IMR-90 (cell line): ENCODE measurements around the gene TSPYL4. TPM values are rescaled to one million over a fixed set of nuclear protein-coding genes. Genes with fewer than 3 reads are reported as not detected.

Experiments used
- ATAC-seq: fragments of 200-7000 bp; cut with Tn5 transposase; 2 replicates; pipeline ENCODE4 v1.9.1; 2020; ENCODE audit warnings: low read depth, mild to moderate bottlenecking, moderate library complexity
- BruUV-seq: library from RNA; stranded (reverse); fragments of 400-500 nt; replicated peaks from 2 replicates; lab custom pipeline; 2021; lab: Mats Ljungman, UMichigan
- CTCF ChIA-PET: fragments of 300-600 bp; formaldehyde crosslinking; extraction: SDS; loops from one replicate; lab custom pipeline; 2021; ENCODE audit warnings: antibody characterized with exemption; lab: Yijun Ruan, JAX
- POLR2A ChIA-PET: fragments of 300-600 bp; sonication (Branson Sonifier 250); formaldehyde crosslinking; loops from one replicate; lab custom pipeline; 2022; ENCODE audit warnings: antibody characterized with exemption; ENCODE audit not compliant: unreplicated experiment; lab: Charles Lee
- DNase-seq: peaks from one replicate; pipeline ENCODE4 v3.0.0; 2013
- H2AFZ ChIP-seq: replicated peaks from 2 replicates; pipeline ENCODE3; 2013; ENCODE audit warnings: low read length, mild to moderate bottlenecking; ENCODE audit not compliant: poor library complexity
- H2AK5ac ChIP-seq: 2 replicates; pipeline ENCODE4 v1.6.1; 2013; ENCODE audit warnings: low read depth, low read length, inconsistent platforms
- H2AK9ac ChIP-seq: replicated peaks from 2 replicates; pipeline ENCODE3; 2013; ENCODE audit warnings: mild to moderate bottlenecking, low read depth, low read length, moderate library complexity; ENCODE audit not compliant: poor library complexity
- H2BK120ac ChIP-seq: 2 replicates; pipeline ENCODE4 v1.6.1; 2013; ENCODE audit warnings: low read depth, low read length, inconsistent platforms
- H2BK15ac ChIP-seq: 3 replicates; pipeline ENCODE4 v1.6.1; 2013; ENCODE audit warnings: low read depth, low read length, inconsistent platforms
- H2BK20ac ChIP-seq: 2 replicates; pipeline ENCODE4 v1.6.1; 2013; ENCODE audit warnings: low read depth, mild to moderate bottlenecking, inconsistent platforms, low read length, moderate library complexity
- H2BK5ac ChIP-seq: 2 replicates; pipeline ENCODE4 v1.6.1; 2013; ENCODE audit warnings: mild to moderate bottlenecking, low read depth, low read length, inconsistent platforms; ENCODE audit not compliant: poor library complexity, severe bottlenecking
- H3K14ac ChIP-seq: replicated peaks from 2 replicates; pipeline ENCODE4 v1.6.1; 2013; ENCODE audit warnings: low read depth, low read length, inconsistent platforms
- H3K18ac ChIP-seq: 2 replicates; pipeline ENCODE4 v1.6.1; 2013; ENCODE audit warnings: low read depth, low read length, control low read depth
- H3K23ac ChIP-seq: 2 replicates; pipeline ENCODE4 v1.6.1; 2013; ENCODE audit warnings: low read depth, low read length, inconsistent platforms
- H3K27ac ChIP-seq: 2 replicates; pipeline ENCODE4 v1.5.1; 2013; ENCODE audit warnings: mild to moderate bottlenecking, control low read depth, low read length; ENCODE audit not compliant: insufficient read depth
- H3K27me3 ChIP-seq: 2 replicates; pipeline ENCODE4 v1.6.1; 2013; ENCODE audit warnings: low read length; ENCODE audit not compliant: control insufficient read depth, insufficient read depth
- H3K36me3 ChIP-seq: 2 replicates; pipeline ENCODE4 v1.6.1; 2013; ENCODE audit warnings: low read length, mixed read lengths; ENCODE audit not compliant: control insufficient read depth, insufficient read depth
- H3K4ac ChIP-seq: 2 replicates; pipeline ENCODE4 v1.6.1; 2013; ENCODE audit warnings: low read depth, low read length, inconsistent platforms
- H3K4me1 ChIP-seq: 2 replicates; pipeline ENCODE4 v1.6.1; 2013; ENCODE audit warnings: low read length, mixed read lengths; ENCODE audit not compliant: control insufficient read depth, insufficient read depth
- H3K4me2 ChIP-seq: 2 replicates; pipeline ENCODE4 v1.6.1; 2013; ENCODE audit warnings: low read depth, mild to moderate bottlenecking, control low read depth, low read length, moderate library complexity
- H3K4me3 ChIP-seq: 2 replicates; pipeline ENCODE4 v1.5.1; 2013; ENCODE audit warnings: low read depth, mild to moderate bottlenecking, control low read depth, low read length, moderate library complexity; ENCODE audit not compliant: insufficient read depth
- H3K56ac ChIP-seq: 2 replicates; pipeline ENCODE4 v1.6.1; 2013; ENCODE audit warnings: low read length, inconsistent platforms; ENCODE audit not compliant: insufficient read depth; ENCODE audit errors: extremely low read depth
- H3K79me1 ChIP-seq, 2 experiments: 2 replicates each; pipeline ENCODE4 v1.6.1; 2013; ENCODE audit warnings: low read length in 2 of 2, inconsistent platforms in 1 of 2, low read depth in 1 of 2
- H3K9ac ChIP-seq: 2 replicates; pipeline ENCODE4 v1.6.1; 2013; ENCODE audit warnings: low read depth, low read length, control low read depth
- H3K9me1 ChIP-seq: 2 replicates; pipeline ENCODE4 v1.6.1; 2013; ENCODE audit warnings: low read length, inconsistent platforms; ENCODE audit not compliant: insufficient read depth
- H3K9me3 ChIP-seq: 2 replicates; pipeline ENCODE4 v1.6.1; 2013; ENCODE audit warnings: low read length; ENCODE audit not compliant: control insufficient read depth, insufficient read depth
- H4K20me1 ChIP-seq: 2 replicates; pipeline ENCODE4 v1.6.1; 2013; ENCODE audit warnings: low read length, inconsistent platforms; ENCODE audit not compliant: insufficient read depth
- H4K5ac ChIP-seq: 2 replicates; pipeline ENCODE4 v1.6.1; 2013; ENCODE audit warnings: mild to moderate bottlenecking, low read depth, low read length, control low read depth
- H4K8ac ChIP-seq, 2 experiments: 2 replicates each; pipeline ENCODE4 v1.6.1; 2013; ENCODE audit warnings: low read depth in 2 of 2, low read length in 2 of 2, control low read depth in 1 of 2, inconsistent platforms in 1 of 2
- H4K91ac ChIP-seq: 2 replicates; pipeline ENCODE4 v1.6.1; 2013; ENCODE audit warnings: low read depth, low read length, inconsistent platforms; ENCODE audit not compliant: insufficient read depth
- BHLHE40 ChIP-seq: fragments of 150-350 bp; IDR thresholded peaks from 2 replicates; pipeline ENCODE4 v1.6.1; 2016; ENCODE audit warnings: mild to moderate bottlenecking, low read depth, low read length
- CEBPB ChIP-seq: IDR thresholded peaks from 2 replicates; pipeline ENCODE4 v1.6.1; 2012; ENCODE audit warnings: low read depth, low read length, improper control_type of control experiment
- CHD1 ChIP-seq: IDR thresholded peaks from 2 replicates; pipeline ENCODE4 v1.6.1; 2012; ENCODE audit warnings: low read depth, low read length, improper control_type of control experiment
- CTCF ChIP-seq: conservative IDR thresholded peaks from 2 replicates; pipeline ENCODE4 v1.5.1; 2012; ENCODE audit warnings: mild to moderate bottlenecking, low read depth, low read length, improper control_type of control experiment
- ELK1 ChIP-seq: fragments of 150-350 bp; IDR thresholded peaks from 2 replicates; pipeline ENCODE4 v1.6.1; 2016; ENCODE audit warnings: low read depth, mild to moderate bottlenecking, low read length, moderate library complexity, borderline replicate concordance
- FOS ChIP-seq: fragments of 150-350 bp; IDR thresholded peaks from 2 replicates; pipeline ENCODE4 v1.6.1; 2016; ENCODE audit warnings: low read depth, low read length
- MAFK ChIP-seq: IDR thresholded peaks from 2 replicates; pipeline ENCODE4 v1.6.1; 2012; ENCODE audit warnings: low read depth, low read length, improper control_type of control experiment
- MAZ ChIP-seq: IDR thresholded peaks from 2 replicates; pipeline ENCODE4 v1.6.1; 2012; ENCODE audit warnings: low read depth, mild to moderate bottlenecking, low read length, improper control_type of control experiment, moderate library complexity, borderline replicate concordance
- MXI1 ChIP-seq: IDR thresholded peaks from 2 replicates; pipeline ENCODE4 v1.6.1; 2012; ENCODE audit warnings: low read depth, mild to moderate bottlenecking, low read length, moderate library complexity, borderline replicate concordance
- NFE2L2 ChIP-seq: fragments of 150-350 bp; IDR thresholded peaks from 2 replicates; pipeline ENCODE4 v1.6.1; 2016; ENCODE audit warnings: low read depth, mild to moderate bottlenecking, low read length
- POLR2A ChIP-seq: IDR thresholded peaks from 2 replicates; pipeline ENCODE4 v1.6.1; 2012; ENCODE audit warnings: mild to moderate bottlenecking, low read depth, low read length
- RAD21 ChIP-seq: IDR thresholded peaks from 2 replicates; pipeline ENCODE4 v1.6.1; 2012; ENCODE audit warnings: low read length, improper control_type of control experiment
- RCOR1 ChIP-seq: IDR thresholded peaks from 2 replicates; pipeline ENCODE4 v1.6.1; 2012; ENCODE audit warnings: mild to moderate bottlenecking, low read length, improper control_type of control experiment; ENCODE audit not compliant: insufficient replicate concordance
- RFX5 ChIP-seq: IDR thresholded peaks from 2 replicates; pipeline ENCODE4 v1.8.0; 2012; ENCODE audit warnings: low read depth, mild to moderate bottlenecking, low read length, moderate library complexity
- SMC3 ChIP-seq: fragments of 150-350 bp; IDR thresholded peaks from 2 replicates; pipeline ENCODE4 v1.6.1; 2016; ENCODE audit warnings: low read depth, mild to moderate bottlenecking, antibody characterized with exemption, low read length, moderate library complexity
- USF2 ChIP-seq: fragments of 150-350 bp; IDR thresholded peaks from 2 replicates; pipeline ENCODE4 v1.6.1; 2017; ENCODE audit warnings: mild to moderate bottlenecking, antibody characterized with exemption, low read length, low read depth
- WGBS, 2 experiments: methylation state at CpG; one replicate each; pipeline versions ENCODE4 v1.1.5 to v1.1.7; 2013; ENCODE audit warnings: missing lambda C conversion rate in 2 of 2; ENCODE audit not compliant: insufficient read length in 1 of 2; ENCODE audit errors: extremely low coverage in 2 of 2; 5-methylcytosine and 5-hydroxymethylcytosine counted together
- dilution Hi-C: fragments of 300-500 bp; cut with HindIII; formaldehyde crosslinking; loops from one replicate; pipeline ENCODE4 v1.14.3; 2018; ENCODE audit warnings: low sequenced_read_pairs; ENCODE audit not compliant: unreplicated experiment
- in situ Hi-C: fragments of 300-500 bp; cut with MboI; formaldehyde crosslinking; loops from 3 replicates; pipeline ENCODE4 v1.14.3; 2019; ENCODE audit warnings: low sequenced_read_pairs, inconsistent platforms, mixed read lengths
- intact Hi-C: fragments of 100-400 bp; cut with micrococcal nuclease; formaldehyde crosslinking; loops from 2 replicates; pipeline ENCODE4 v1.10.0; 2022
- polyA plus RNA-seq, 3 experiments: library from polyadenylated mRNA; depleted of rRNA; stranded (reverse); fragments of >200 nt; gene quantifications; 2 replicates each; pipeline ENCODE4 v1.2.3, GENCODE V29; 2012; ENCODE audit warnings: low replicate concordance in 1 of 3
- total RNA-seq: library from RNA; depleted of rRNA; stranded (reverse); fragments of >200 nt; gene quantifications from 2 replicates; pipeline ENCODE4 v1.2.3, GENCODE V29; 2012

TSPYL4 gene
- total and polyA plus RNA-seq, 2 of the 4 experiments (the other 2 are of a cell fraction) = 22.0 to 29.9 TPM

- Histone ChIP-seq H3K9me3 (no peaks in the 10 kb centered on the region; the same call in 1 of the 2 replicates), H4K5ac (no peak overlapping the region), H3K4me3 (no peak overlapping the region), H3K36me3 (peaks cover 3% of the 10 kb centered on the region), H2BK120ac (no peak overlapping the region), H3K79me1 (peaks cover 3 to 22% of the 10 kb centered on the region in 2 experiments; a peak in 1 of 4 replicates), H2AK5ac (no peak overlapping the region), H3K4ac (no peak overlapping the region), H4K91ac (no peak overlapping the region), H3K27me3 (no peaks in the 10 kb centered on the region), H4K20me1 (no peaks in the 10 kb centered on the region), H3K9ac (no peak overlapping the region), H3K9me1 (no peaks in the 10 kb centered on the region), H3K14ac (no peak overlapping the region), H2AK9ac (no peak overlapping the region), H2AFZ (no peak overlapping the region), H3K56ac (no peak overlapping the region), H3K27ac (no peak overlapping the region), H2BK5ac (no peak overlapping the region), H3K23ac (no peak overlapping the region), H3K4me1 (peaks cover 2% of the 10 kb centered on the region), H3K4me2 (no peak overlapping the region), H2BK20ac (no peak overlapping the region), H3K18ac (no peak overlapping the region), H4K8ac (no peak overlapping the region), H2BK15ac (no peak overlapping the region)
- CTCF ChIA-PET = no interaction called here
- no TSS peak for BruUV-seq
- POLR2A ChIA-PET = no interaction called here
- dilution Hi-C loops (no loop called here), intact Hi-C loops (no loop called here), in situ Hi-C loops (no loop called here)
- 97% methylated on average over 17 of the region's 18 CpGs; no CpG with 5 or more reads in 1 of the 2 experiments for WGBS, 2 experiments
- TF ChIP-seq SMC3 (no peak), RCOR1 (no peak), CEBPB (no peak), MAZ (no peak), MAFK (no peak), USF2 (no peak), ELK1 (no peak), FOS (no peak), RAD21 (no peak), NFE2L2 (no peak), CHD1 (no peak), RFX5 (no peak), MXI1 (no peak), CTCF (no peak), POLR2A (no peak), BHLHE40 (no peak)
- DNase-seq = no peak
- ATAC-seq = no peak
Observed at GRCh38 chr6:116258520-116258919, 4.6 kb upstream of the TSPYL4 start.
